Activated naive CD8-positive, alpha-beta T cell treated with anti-CD3 and anti-CD28 coated beads, Interleukin-2, amount 50 U/mL, for 24 hours (primary cell): ENCODE data around the gene EDC3.

Experiments
- ATAC-seq: fragments of 150-1000 bp; cut with Tn5 transposase; one replicate; pipeline ENCODE4 v1.10.0; 2021
- DNase-seq: peaks from one replicate; pipeline ENCODE4 v3.0.0; 2021
- H3K27ac Mint-ChIP-seq: one replicate; pipeline ENCODE4 v1.8.0; 2021; ENCODE audit warnings: mild to moderate bottlenecking, mixed read lengths
- H3K27me3 Mint-ChIP-seq: one replicate; pipeline ENCODE4 v1.8.0; 2021; ENCODE audit warnings: mixed read lengths
- H3K36me3 Mint-ChIP-seq: one replicate; pipeline ENCODE4 v1.8.0; 2021; ENCODE audit warnings: low read depth, mixed read lengths
- H3K4me1 Mint-ChIP-seq: one replicate; pipeline ENCODE4 v1.8.0; 2021; ENCODE audit warnings: mixed read lengths
- H3K4me3 Mint-ChIP-seq: one replicate; pipeline ENCODE4 v1.8.0; 2021; ENCODE audit warnings: mild to moderate bottlenecking, moderate library complexity, mixed read lengths
- H3K9me3 Mint-ChIP-seq: one replicate; pipeline ENCODE4 v1.8.0; 2021; ENCODE audit warnings: mixed read lengths

The EDC3 gene

GRCh38 chr15:74589826-74590225 is 106.0 kb downstream of the EDC3 start:
- H3K4me1 Mint-ChIP-seq = no peaks in the 10 kb centered on the region
- DNase-seq = no peak
- H3K36me3 Mint-ChIP-seq = peaks cover 4% of the 10 kb centered on the region
- no peaks in the 10 kb centered on the region for H3K27me3 Mint-ChIP-seq
- H3K9me3 Mint-ChIP-seq = no peaks in the 10 kb centered on the region
- H3K4me3 Mint-ChIP-seq = no peak overlapping the region
- no peak for ATAC-seq
- H3K27ac Mint-ChIP-seq = no peak overlapping the region

DNA sequence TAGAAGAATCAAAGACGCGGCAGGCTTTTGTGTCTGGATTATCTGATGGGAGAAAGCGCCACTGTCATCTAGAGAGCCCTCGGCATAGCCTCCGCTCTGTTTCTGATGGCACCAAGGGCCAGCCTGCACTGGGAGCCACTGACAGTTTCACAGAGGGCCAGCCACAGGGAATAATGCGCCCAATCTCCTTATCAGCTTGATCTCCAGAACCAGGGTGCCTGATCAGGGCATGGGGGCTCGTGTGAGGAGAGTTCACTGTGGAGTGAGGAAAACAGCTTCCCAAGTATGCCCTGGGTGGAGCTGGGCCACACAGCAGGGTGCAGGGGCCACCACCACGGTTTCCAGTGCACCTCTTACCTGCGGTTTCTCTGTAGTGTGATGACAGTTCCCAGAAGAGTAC is 110.0 kb downstream of the EDC3 start:
- Mint-ChIP-seq H3K36me3 (peaks cover 5% of the 10 kb centered on the region), H3K27me3 (no peaks in the 10 kb centered on the region), H3K9me3 (no peaks in the 10 kb centered on the region), H3K4me1 (no peaks in the 10 kb centered on the region), H3K27ac (no peak overlapping the region), H3K4me3 (no peak overlapping the region)
- ATAC-seq (no peak), DNase-seq (no peak)

DNA sequence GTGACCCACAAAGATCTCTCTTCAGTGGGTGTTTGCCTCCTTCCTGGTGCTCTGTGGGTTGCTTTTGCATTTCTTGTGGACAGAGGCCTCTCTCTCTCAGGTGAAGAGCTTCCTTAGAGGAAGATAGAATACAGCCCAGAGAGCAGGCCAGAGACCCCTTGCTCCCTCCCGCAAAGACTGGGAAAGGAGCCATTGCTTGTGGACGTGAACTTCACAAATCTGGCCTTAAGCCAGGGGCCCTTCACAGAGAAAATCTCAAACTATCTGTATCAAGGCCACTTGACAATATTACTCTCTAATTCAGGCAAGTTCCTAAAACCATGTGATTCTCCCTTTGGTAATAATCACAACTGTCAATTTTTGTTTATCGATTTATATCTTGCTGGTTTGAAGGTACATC is 110.6 kb downstream of the EDC3 start:
- Mint-ChIP-seq H3K9me3 (no peaks in the 10 kb centered on the region), H3K27me3 (no peaks in the 10 kb centered on the region), H3K4me3 (no peak overlapping the region), H3K27ac (no peak overlapping the region), H3K36me3 (peaks cover 5% of the 10 kb centered on the region), H3K4me1 (no peaks in the 10 kb centered on the region)
- ATAC-seq (no peak), DNase-seq (no peak)

- no peaks in the 10 kb centered on the region for H3K9me3 Mint-ChIP-seq
- no peaks in the 10 kb centered on the region for H3K4me1 Mint-ChIP-seq
- peaks cover 4% of the 10 kb centered on the region for H3K36me3 Mint-ChIP-seq
- H3K4me3 Mint-ChIP-seq = no peak overlapping the region
- DNase-seq (no peak), ATAC-seq (no peak)
- H3K27me3 Mint-ChIP-seq = no peaks in the 10 kb centered on the region
- no peak overlapping the region for H3K27ac Mint-ChIP-seq
Observed at GRCh38 chr15:74584779-74585178, 111.0 kb downstream of the EDC3 start.

DNA sequence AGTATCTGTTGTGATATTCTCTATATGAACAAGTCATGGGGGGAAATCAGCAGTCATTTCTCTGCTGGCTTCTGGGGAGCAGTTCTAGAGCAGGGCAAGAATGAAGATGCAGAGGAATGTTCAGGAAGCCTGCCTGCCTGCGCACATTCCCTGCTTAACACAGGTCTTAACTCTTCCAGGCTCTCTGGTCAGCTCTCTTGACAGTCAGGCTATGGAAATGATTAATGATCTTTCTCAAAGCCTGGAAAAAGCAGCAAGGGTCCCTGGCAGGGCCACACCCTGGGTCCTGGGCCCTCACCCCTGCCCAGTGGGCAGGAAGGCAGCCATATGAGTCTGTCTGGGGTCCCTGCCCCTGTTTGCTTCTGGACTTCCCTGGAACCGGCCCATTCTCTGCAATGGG is 111.6 kb downstream of the EDC3 start:
- H3K4me1 Mint-ChIP-seq = no peaks in the 10 kb centered on the region
- H3K36me3 Mint-ChIP-seq = peaks cover 2% of the 10 kb centered on the region
- no peak overlapping the region for H3K4me3 Mint-ChIP-seq
- ATAC-seq = no peak
- no peak for DNase-seq
- no peaks in the 10 kb centered on the region for H3K9me3 Mint-ChIP-seq
- H3K27ac Mint-ChIP-seq = no peak overlapping the region
- H3K27me3 Mint-ChIP-seq = no peaks in the 10 kb centered on the region
